ENCODE data around the gene VDAC1.

The VDAC1 gene

GRCh38 chr5:134007581-134008265 is 2.9 kb upstream of the VDAC1 start:
- no peak for DNase-seq
- no peak for TF ChIP-seq GATA1 (IDR thresholded peaks at IDR 0.05; ENCODE audit: low read depth, low read length)
- no peak for TF ChIP-seq POLR2A (IDR thresholded peaks at IDR 0.05; ENCODE audit: low read length)

DNA sequence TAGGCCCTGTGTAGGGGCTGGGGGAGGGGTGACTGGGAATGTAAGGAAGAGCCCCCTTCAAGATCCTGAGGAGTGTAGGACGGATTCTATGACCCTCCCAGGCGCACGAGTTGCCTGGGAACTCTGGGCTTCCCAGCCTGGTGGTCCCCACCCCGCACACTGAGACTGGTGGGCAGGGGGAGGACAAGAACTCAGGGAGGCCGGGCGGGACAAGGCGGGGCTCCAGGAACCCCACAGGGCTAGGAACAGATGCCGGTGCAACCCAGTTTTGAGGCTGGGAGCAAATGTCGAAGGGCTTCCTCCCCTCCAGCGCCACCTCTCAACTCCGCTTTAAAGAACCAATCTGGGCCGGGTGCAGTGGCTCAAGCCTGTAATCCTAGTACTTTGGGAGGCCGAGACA is 1.3 kb upstream of the VDAC1 start:
- TF ChIP-seq GATA1 (IDR thresholded peaks at IDR 0.05; ENCODE audit: low read depth, low read length) (no peak), POLR2A (IDR thresholded peaks at IDR 0.05; ENCODE audit: low read length) (no peak)
- DNase-seq, result no peak

DNA sequence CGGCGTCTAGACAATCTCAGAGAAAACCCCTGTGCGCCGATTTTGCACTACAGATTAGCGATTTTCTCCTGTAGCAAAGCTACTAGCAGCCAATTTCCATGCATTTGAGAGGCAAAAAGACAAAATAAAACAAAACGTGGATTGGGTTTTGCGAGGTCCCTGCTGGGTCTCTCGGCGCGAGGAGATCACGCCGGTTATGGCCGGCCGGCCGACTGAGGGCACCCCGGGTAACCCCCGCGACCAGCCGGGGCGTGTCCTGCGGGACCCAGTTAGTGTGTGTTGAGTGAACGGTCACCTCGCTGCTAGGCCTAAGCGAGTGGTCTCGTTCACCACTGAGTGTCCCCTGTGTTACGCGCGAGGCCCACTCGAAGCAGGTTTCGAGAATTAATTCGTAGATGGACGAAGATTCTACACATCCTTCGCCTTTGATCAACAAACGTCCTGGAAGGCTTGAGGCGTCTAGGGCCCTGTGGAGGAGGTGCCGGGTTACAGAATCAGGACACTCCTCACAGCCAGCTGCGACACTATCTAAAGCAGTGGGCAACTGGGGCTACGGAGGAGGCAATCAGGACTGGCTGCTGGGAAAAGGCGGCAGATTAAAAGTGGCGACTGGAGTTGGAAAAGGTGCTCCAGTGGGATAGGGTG is 764 bp upstream of the VDAC1 start:
- no peak for DNase-seq
- TF ChIP-seq GATA1 (IDR thresholded peaks at IDR 0.05; ENCODE audit: low read depth, low read length) (no peak), POLR2A (IDR thresholded peaks at IDR 0.05; ENCODE audit: low read length) (no peak)

DNA sequence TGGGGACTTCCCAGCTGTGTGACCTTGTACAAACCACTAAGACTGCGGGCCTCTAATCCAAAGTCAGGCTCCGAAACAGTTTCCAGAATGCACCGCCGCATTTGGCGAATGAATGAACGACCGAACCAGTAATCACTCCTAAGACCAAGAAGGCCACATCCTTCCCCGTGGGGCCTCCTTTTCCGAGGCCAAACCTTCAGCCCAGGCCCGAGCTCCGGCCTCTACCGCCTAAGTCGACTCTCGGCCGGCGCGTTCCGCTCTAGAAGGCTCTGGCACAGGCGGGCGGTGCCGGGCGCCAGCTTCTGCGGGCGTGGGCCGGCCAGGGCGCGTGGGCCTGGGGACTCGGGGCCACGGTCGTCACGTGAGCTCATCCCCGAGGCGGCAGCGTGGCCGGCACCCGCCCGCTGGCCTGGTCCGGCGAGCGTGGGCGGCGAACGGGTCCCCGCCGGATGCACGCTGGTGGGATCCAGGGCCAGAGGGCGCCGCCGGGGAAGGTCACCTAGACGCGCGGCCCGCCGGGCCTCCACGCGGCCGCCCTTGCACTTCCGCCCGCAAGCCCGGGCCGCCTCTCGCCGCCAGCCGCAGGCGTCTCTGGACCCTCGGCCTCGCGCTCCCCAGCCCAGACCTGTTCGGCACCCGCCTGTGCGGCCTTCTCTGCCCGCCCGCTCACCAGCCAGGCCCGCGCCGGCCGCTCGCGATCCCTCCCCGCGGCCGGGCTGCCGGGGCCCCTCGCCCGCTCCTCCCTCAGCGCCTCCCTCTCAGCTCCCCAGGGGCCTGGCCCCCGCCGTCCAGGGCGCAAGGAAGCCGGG is 754 bp downstream of the VDAC1 start:
- peak; percentile 71 to 77 for DNase-seq
- no peak for TF ChIP-seq GATA1 (IDR thresholded peaks at IDR 0.05; ENCODE audit: low read depth, low read length)
- TF ChIP-seq POLR2A (IDR thresholded peaks at IDR 0.05; ENCODE audit: low read length), result peak; percentile 47

GRCh38 chr5:134003064-134003816 is 1.5 kb downstream of the VDAC1 start:
- TF ChIP-seq POLR2A (IDR thresholded peaks at IDR 0.05; ENCODE audit: low read length) (no peak), GATA1 (IDR thresholded peaks at IDR 0.05; ENCODE audit: low read depth, low read length) (no peak)
- no peak for DNase-seq

DNA sequence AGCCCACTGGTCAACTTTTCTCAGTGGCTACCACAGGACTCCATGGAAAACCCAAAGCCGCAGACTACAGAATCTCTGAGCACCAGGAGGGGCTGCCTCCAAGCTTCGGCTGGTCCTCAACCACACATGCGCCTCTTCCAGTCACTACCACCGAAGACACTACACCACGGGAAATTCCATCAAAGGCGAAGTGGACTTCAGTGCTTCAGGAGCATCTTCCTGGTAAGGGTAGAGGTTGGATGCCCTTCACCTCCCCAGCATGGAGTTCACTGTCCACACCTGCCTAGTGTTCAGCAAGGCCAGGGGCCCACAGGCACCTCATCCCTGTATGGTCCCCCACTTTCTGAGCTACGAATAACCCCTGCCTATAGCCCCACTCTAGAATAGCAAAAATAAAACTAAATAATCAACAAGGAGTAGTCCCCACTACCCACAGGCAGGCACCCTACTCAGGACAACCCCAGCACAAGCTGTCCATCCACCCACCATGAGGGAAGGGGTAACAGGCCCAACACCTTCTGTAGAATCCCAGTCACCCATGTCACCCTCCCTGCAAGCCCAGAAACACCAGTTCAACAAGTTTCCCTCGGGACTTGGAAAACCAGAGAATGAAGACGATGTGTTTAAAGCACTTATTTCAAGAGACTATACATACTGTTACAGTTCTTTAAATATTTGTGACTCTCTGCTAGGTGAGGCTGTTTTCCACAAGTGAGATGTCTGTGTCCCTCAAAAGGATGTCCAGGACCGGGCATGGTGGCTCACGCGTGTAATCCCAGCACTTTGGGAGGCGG is 2.6 kb downstream of the VDAC1 start:
- TF ChIP-seq GATA1 (IDR thresholded peaks at IDR 0.05; ENCODE audit: low read depth, low read length), result no peak
- TF ChIP-seq POLR2A (IDR thresholded peaks at IDR 0.05; ENCODE audit: low read length), result no peak
- no peak for DNase-seq

DNA sequence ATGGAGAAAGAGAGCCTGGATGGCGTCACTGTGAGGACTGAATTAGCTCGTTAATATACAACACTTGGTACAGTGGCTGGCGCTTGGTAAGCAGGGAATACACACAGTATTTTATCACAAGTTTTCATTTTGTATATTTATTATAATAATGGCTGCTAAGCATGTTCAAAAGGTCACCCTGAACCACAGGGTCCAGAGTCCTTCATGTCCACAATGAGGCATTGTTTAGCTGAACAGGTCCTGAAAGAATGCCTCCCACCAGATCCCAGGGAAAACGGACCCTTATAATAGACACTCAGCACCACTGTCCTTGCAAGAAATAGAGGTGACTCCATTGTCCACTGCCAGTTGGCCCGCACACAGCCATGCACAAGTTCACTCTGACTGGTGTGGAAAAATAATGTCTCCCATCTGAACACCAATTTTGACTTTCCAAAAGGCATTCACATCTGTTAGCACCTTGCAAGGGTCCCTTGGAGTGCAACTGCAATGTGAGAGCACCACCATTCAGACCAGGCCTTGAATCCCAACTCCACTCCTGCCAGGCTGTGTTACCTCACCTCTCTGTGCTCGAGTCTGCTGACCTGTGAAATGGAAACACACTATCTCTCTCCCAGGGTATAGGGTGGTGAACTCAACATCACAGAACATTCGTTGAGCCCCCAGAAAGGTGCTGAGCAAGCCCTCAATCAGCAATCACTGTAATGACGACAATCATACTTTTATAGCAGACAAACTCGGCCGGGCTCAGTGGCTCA is 3.9 kb downstream of the VDAC1 start:
- DNase-seq, result no peak
- TF ChIP-seq POLR2A (IDR thresholded peaks at IDR 0.05; ENCODE audit: low read length), result no peak

DNA sequence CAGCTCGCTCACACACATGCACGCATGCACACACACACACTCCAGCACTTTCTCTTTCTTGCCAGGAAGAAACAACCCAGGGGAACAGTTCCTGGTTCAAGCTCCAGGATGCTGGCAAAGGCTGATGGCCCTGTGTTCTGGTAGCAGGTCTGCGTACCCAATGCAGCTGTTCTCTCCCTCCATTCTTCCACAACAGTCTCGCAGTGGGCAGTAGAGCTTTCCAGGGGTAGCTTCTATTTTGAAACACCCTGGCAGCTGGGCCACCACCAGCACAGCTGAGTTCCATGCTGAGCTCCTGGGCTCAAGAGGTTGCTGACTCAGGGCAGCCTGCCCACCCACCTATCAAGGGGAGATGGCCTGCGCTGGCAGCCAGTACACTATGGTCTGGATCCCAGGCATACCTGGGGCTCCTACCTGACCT is 4.7 kb downstream of the VDAC1 start:
- TF ChIP-seq POLR2A (IDR thresholded peaks at IDR 0.05; ENCODE audit: low read length), result no peak
- no peak for TF ChIP-seq GATA1 (IDR thresholded peaks at IDR 0.05; ENCODE audit: low read depth, low read length)
- no peak for DNase-seq

- TF ChIP-seq POLR2A (IDR thresholded peaks at IDR 0.05; ENCODE audit: low read length) (no peak), GATA1 (IDR thresholded peaks at IDR 0.05; ENCODE audit: low read depth, low read length) (no peak)
- DNase-seq, result no peak
Observed at GRCh38 chr5:133998807-133999206, 6.0 kb downstream of the VDAC1 start.

GRCh38 chr5:133998042-133998441 is 6.7 kb downstream of the VDAC1 start:
- TF ChIP-seq GATA1 (IDR thresholded peaks at IDR 0.05; ENCODE audit: low read depth, low read length) (no peak), POLR2A (IDR thresholded peaks at IDR 0.05; ENCODE audit: low read length) (no peak)
- DNase-seq, result no peak

DNA sequence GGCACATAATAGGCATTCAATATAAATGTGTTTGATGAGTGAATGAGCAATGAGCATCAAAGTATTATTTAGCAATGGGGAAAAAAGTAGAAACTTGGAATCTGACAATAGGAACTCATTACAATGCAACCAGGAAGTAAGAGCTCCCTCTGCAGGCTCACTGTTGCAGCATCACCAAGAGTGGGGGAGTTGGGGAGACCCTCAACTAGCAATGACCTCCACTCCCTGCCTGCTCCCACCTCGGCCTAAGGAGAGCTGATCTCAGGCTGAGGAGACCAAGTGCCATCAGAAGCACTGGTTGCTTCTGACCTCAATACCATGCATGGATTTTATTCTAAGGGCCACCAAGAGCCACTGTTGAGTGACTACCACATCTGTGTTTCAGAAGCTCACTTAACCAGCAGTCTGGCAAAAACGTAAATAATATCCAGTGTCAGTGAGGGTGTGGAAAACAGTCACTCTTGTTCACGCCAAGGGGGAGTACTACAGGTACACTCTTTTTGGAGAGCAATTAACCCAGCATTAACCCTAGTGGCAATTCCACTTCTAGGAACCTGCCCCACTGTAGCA is 8.0 kb downstream of the VDAC1 start:
- TF ChIP-seq GATA1 (IDR thresholded peaks at IDR 0.05; ENCODE audit: low read depth, low read length), result no peak
- no peak for TF ChIP-seq POLR2A (IDR thresholded peaks at IDR 0.05; ENCODE audit: low read length)
- peak; percentile 19 to 24 for DNase-seq

DNA sequence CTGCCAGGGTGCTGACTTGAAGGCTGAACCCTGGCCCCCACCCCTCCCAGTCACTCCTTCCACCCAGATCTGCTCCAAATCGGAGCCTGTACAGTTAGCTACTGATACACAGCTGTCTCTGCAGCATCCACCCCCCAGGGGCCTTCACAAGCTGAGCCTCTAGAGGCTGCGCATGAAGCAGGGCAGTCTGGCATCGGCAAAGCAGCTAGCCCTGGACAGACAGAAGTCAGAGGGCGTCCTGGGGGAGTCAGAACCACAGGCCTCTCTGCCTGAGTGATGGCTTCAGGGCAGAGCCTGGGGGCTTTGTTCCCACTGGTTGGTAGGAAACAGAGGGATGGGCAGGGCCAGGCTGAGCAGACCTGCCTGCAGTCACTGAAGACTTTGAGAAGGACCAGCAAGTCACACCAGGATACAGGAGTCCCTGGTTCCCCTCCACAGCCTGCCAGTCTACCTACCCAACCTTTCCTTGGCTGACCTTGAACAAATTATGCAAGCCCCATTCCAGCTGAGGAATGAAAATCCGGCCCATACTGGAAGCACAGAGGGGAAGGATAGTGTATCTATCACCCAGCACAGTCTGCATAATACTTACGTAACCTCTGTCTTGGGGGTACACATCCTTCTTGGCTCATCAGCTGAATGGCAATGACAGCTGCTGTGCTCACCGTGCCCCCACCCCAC is 8.8 kb downstream of the VDAC1 start:
- TF ChIP-seq POLR2A (IDR thresholded peaks at IDR 0.05; ENCODE audit: low read length) (no peak), GATA1 (IDR thresholded peaks at IDR 0.05; ENCODE audit: low read depth, low read length) (no peak)

More for the DNA sequence above, 8.8 kb downstream of the VDAC1 start:
- peak in 1 of 2 experiments; percentile 9 for DNase-seq
